Stimulated activated CD4-positive, alpha-beta T cell treated with anti-CD3 and anti-CD28 coated beads, Interleukin-2, amount 100 ng/mL, for 48 hours (primary cell): ENCODE data around the gene PRRC2C.
"Not testable (repeated sequence)": the region's sequence is repeated elsewhere in the genome, so short reads cannot be mapped to it uniquely, and the experiment has no call there.

Source experiments
- DNase-seq, 2 donors: peaks; one replicate each; pipeline ENCODE4 v3.0.0-alpha.2; 2020

PRRC2C gene

DNA sequence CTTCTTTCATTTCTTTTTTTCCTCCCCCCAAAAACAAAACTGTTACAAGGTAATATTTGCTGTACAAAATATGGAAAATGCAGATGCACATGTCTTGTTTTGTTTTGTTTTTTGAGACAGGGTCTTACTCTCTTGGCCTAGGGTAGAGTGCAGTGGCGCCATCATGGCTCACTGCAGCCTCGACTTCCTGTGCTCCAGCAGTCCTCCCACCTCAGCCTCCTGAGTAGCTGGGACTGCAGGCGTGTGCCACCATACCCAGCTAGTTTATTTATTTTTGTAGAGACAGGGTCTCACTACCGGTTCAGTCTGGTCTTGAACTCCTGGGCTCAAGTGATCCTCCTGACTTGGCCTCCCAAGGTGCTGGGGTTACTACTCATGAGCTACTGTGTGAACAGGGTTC, 15.5 kb downstream of the PRRC2C start:
- no peak for DNase-seq

DNA sequence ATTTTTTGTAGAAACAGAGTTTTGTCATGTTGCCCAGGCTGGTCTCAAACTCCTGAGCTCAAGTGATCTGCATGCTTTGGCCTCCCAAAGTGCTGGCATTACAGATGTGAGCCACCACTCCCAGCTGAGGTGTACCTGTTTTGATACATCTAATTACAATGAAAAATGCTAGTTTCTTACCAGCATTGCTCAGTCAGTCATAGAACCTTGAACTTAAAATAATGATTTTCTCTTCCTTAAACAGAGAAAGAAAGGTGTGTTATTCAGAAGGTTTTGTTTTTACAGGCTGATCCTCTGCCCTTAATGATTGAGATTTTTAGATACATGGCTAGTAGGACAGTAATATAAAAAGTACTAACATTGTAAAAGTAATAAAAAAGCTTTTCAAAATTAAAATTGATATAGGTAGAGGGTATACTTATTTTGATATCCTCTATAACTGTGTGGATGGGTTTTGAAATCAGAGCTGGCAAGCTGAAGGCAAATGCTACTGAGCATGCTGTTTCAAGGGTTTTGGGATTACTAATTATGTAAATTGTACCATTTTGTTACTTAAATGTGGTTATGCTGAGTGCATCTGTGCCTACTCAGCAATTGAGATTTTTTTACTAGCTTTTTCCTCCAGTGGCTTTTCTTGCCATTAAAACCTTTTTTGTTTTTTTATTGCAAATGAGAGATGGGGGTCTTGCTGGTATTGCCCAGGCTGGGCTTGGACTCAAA, 16.1 kb downstream of the PRRC2C start:
- no peak for DNase-seq

DNA sequence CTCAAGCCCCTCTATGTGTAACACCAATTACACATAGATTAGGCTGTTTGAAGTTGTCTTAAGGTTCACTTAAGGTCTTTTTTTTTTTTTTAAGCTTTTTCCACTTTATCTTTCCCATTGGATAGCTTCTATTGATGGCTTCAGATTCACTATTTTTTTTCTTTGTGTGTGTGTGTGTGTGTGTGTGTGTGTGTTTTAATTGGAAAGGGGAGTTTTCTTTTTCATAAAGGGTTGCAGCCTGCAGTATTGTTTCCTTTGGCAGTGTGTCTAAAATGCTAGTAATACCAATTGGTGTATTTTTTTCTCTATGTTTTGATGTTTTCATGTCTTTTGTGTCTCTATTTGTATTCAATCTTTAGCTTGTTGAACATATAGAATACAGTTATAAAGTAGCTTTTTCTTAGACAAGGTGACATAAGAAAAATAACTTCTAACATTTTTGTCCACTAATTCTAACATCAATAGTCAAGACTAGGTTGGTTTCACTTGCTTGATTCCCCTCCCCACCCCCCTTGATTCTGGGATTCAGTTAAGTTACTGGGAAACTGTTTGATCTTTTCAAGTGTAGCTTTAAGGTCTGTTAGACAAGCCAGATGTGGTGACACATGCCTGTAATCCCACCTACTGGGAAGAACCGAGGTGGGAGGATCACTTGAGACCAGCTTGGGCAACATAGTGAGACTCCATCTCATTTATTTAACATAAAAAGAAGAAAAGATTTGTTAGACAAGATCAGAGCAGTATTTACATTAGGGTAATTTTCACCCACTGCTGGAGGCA, 21.4 kb downstream of the PRRC2C start:
- DNase-seq = no peak

- no peak for DNase-seq
Measured at GRCh38 chr1:171507435-171507834, 22.1 kb downstream of the PRRC2C start.

DNA sequence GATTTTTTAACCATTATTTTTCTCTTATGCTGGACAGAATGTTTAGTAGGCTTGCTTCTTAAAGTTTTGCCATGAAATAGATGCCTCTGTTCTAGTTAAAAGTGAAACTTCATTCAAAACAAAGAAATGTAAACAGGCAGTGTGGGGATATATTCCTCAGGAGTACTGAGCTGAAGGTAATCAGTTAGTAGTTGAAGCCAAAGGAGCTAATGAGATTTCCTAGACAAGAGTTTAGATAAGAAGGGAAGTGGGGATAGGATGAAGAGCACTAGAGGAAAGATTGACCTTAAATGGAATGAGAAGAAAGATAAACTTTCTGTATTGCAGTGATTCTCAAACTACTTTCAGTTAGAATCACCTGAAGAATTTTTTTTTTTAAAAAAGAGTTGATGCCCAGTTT, 23.9 kb downstream of the PRRC2C start:
- no peak for DNase-seq

DNA sequence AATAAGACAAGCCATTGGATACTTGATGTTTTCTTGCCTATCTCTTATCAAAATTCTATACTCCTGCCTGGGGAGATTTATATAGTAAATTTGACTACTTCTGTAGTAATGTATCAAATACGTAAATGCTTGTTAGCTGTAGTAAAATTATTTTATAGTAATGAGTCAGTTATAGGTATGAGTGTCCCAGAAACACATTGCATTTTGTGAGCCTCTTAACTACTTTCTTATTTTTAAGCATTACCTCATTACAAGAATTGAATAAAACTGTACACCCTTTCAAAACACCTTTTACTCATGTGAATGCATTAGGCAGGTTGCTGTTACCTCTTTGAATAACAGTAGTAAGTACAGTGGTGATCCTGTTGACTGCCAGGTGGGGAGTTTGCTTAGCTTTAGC, 28.4 kb downstream of the PRRC2C start:
- DNase-seq = no peak

DNA sequence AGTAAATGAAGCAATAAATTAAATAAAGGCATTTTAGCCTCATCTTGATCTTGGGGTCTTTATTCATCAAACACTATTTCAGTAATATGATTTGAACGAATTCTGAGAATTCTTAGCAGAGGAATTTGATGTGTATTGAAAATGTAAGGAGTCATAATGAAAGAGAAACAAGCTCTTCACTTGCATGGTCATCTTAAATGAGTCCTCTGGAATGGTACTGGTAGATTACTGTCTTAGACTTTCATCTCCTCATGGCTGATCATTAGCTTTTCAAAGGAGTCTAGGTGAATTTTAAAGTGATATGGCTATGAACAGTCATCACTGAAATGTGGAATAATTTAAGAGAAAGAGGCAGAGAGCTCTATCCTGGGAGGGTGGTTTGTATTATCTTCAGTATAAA, 30.0 kb downstream of the PRRC2C start:
- no peak for DNase-seq

- no peak for DNase-seq
Measured at GRCh38 chr1:171515741-171516140, 30.4 kb downstream of the PRRC2C start.

DNA sequence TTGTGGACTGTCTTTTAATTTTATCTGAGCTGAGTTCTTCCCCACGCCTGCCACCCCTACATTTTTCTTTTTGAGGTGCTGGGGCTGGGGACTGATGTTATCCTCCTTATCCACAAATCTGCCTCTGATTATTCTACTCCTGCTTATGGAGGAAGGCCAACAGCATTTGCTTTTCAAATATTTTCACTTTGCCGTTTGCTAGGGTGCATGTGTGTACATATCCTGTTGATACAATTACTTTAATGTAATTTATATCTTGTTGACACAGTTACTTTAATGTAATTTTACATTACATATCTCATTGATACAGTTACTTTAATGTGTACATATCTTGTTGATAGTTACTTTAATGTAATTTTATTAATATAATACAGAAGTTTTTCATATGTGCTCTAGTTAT, 36.2 kb downstream of the PRRC2C start:
- no peak for DNase-seq

- DNase-seq = no peak
Measured at GRCh38 chr1:171530676-171531075, 45.3 kb downstream of the PRRC2C start.

GRCh38 chr1:171532520-171532919, 47.2 kb downstream of the PRRC2C start:
- no peak for DNase-seq

- no peak for DNase-seq
Measured at GRCh38 chr1:171545523-171545922, 60.2 kb downstream of the PRRC2C start.

GRCh38 chr1:171550050-171550449, 64.7 kb downstream of the PRRC2C start:
- DNase-seq = no peak

DNA sequence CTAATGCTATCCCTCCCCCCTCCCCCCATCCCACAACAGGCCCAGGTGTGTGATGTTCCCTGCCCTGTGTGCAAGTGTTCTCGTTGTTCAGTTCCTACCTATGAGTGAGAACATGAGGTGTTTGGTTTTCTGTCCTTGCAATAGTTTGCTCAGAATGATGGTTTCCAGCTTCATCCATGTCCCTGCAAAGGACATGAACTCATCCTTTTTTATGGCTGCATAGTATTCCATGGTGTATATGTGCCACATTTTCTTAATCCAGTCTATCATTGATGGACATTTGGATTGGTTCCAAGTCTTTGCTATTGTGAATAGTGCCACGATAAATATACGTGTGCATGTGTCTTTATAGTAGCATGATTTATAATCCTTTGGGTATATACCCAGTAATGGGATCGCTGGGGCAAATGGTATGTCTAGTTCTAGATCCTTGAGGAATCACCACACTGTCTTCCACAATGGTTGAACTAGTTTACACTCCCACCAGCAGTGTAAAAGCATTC, 65.3 kb downstream of the PRRC2C start:
- DNase-seq = not testable (repeated sequence)

- not testable (repeated sequence) for DNase-seq
Measured at GRCh38 chr1:171553960-171554359, 68.6 kb downstream of the PRRC2C start.

DNA sequence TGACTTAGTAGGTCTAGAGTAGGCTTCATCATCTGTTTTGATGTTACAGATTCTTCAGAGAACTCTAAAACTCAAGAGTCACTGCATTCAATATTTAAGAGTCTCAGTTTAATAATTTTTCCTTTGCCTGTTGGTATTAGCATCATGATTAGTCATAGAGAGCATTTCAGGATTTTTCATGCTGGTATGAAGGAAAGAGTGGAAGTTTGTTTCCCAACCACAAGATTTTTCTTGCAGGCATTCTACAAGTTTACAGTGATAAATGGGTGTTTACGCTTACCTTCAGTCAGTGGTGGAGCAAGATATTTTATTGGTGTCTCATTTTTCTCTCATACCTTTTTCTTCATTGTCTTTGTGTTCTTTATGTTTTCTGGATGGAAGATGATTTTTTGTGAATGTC, 78.3 kb downstream of the PRRC2C start:
- no peak for DNase-seq

DNA sequence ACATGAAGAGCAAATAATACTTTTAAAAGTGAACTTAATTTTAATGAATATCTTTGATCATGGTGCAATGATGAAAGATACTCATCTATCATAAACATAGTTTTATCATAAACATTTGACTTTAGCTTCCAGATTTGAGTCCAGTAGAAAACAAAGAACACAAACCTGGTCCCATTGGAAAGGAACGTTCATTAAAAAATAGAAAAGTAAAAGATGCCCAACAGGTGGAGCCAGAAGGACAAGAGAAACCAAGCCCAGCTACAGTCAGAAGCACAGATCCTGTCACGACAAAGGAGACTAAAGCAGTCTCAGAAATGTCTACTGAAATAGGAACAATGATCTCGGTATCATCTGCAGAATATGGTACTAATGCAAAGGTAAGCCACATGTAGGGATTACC, 81.1 kb downstream of the PRRC2C start:
- DNase-seq = no peak

DNA sequence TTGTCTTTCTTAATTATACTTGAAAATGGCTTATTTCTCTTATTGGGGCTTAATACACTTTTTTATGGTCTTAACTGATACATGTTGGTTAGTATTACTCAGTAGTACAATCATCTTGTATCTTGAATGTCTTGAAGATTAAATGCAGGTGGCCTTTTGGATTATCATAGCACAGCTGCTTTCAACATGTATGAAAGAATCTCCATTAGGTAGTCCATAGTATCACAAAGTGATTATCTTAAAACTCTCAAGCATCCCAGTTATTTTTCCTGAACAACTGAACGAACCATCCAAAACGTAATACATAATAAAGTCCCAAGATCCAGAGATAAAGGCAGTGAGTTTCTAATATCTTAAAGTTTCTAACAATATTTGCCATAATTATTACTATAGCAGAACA, 85.0 kb downstream of the PRRC2C start:
- DNase-seq = no peak

- DNase-seq = no peak
Measured at GRCh38 chr1:171576144-171576543, 90.8 kb downstream of the PRRC2C start.

DNA sequence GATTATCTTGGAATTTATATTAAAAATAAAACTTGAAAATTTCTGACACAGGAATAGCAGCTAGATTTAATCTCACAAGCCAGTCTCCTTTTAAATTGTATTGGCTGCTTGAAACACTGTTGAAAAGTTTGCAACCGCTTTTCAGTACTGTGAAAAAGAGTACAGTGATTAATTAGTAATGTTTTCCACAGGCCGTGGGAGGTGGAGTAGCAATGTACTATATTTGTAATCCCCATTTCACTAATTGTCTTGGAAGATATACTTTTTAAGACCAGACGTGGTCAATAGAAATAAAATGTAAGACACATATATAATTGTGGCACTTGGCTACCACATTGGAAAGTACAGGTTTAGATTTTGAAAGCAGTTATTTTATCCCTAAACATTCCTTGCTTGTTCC, 95.9 kb downstream of the PRRC2C start:
- DNase-seq = peak in 1 of 2 donors; percentile 8

- no peak for DNase-seq
Measured at GRCh38 chr1:171581766-171582165, 96.4 kb downstream of the PRRC2C start.

DNA sequence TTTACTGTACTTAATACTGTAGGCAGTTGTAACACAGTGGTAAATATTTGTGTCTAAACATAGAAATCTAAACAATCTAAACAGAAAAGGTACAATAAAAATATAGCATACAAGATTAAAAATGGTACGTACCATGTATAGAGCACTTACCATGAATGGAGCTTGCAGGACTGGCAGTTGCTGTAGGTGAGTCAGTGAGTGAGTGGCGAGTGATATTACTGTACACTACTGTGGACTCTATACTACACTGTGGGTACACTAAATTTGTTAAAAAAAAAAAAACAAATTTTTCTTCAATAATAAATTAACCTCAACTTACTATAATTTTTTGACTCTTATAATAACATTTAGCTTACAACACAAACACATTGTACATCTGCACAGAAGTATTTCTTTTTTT, 97.3 kb downstream of the PRRC2C start:
- DNase-seq = no peak

DNA sequence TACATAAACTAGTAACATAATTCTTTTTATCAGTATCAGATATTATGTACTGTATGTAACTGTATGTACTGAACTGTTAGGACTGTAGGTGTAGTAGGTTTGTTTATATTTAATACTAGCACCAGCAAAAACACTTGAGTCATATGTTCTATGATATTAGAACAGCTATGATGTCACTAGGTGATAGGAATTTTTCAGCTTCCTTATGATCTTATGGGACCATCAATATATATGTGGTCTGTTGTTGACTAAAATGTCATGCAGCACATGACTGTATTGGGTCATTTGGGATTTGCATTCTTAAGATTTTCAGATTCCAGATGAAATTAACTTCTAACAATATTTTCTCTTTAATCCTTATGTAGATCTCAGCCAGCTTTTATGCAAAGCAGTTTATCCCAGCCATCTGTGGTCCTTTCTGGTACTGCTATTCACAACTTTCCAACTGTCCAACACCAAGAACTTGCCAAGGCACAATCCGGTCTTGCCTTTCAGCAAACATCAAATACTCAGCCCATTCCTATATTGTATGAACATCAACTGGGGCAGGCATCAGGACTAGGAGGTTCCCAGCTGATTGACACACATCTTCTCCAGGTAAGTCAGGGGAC, 98.4 kb downstream of the PRRC2C start:
- no peak for DNase-seq

- no peak for DNase-seq
Measured at GRCh38 chr1:171585715-171586114, 100.4 kb downstream of the PRRC2C start.
